HUDEP-2 (cell line): Measurements from ENCODE around the gene RCAN2.
A peak's percentile ranks its signal among the peaks of the same experiment; 100 is the strongest.

ENCODE experiments used
- DNase-seq, 76 experiments: peaks; one replicate each; lab custom pipeline; 2025; ENCODE audit not compliant: unreplicated experiment in 76 of 76; lab: John Stamatoyannopoulos, UW

RCAN2 gene

DNA sequence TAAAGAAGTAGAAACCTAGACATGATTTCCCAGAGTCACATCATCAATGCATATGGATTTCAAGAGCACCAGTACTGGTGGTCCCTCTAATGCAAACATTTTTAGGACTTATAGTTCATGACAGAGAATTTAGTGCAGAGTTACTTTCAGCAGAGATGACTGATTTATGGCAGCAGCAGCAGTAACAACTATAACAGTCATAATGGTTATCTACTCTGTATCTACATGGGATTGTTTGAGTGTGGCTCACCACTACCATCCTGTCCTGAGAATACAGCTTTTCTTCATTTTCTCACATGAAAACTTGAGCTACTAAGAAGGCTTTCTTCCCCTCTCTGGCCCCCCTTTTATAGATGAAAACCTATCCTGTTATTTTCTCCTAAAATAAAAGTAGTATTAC, 192.0 kb downstream of the RCAN2 start:
- no peak for DNase-seq

DNA sequence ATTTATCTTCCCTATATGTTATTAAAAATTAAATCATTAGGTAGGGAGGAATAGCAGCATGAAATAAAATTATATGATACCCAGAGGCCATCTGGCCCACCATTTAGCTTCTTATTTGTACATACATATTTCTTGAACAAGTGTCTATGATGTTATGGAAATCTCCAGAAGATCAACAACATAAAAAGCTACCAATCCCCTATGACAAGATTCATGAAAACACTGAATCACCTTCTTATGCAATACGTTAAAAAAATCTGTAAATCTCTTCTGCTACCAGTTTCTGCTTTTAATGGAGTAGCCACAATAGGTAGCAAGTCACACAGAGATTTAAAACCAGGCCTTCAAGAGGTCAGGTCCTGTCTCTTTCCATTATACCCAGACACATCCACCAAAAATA, 194.7 kb downstream of the RCAN2 start:
- no peak for DNase-seq

DNA sequence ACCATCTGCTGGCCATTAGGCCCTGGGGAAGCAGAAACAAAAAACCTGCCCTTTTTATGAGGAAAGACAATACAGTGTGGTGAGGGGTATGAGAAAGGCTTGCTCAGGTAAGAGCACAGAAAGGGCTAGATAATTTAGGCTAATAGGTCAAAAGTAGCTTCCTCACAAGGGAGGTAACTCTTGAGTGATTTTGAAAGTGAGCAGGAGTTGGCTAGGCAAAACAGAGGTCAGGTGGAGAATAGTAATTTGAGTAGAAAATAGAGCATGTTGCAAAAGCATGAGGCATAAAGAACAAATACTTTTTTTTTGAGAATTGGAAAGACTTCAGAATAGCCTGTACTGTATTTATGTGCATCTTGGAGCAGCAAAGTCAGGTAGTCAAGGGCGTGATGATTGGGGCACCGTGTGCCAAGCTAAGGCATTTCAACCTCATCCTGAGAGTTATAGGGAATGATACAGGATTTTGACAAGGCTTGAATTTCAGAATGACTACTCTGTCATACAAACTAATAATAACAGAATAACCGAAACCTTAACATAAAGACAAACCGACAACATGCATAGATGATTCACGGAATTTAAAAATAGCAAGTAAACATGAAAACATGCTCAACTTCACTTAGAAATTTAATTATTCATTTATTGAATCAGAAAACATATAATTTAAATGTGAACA, 197.5 kb downstream of the RCAN2 start:
- DNase-seq = no peak

DNA sequence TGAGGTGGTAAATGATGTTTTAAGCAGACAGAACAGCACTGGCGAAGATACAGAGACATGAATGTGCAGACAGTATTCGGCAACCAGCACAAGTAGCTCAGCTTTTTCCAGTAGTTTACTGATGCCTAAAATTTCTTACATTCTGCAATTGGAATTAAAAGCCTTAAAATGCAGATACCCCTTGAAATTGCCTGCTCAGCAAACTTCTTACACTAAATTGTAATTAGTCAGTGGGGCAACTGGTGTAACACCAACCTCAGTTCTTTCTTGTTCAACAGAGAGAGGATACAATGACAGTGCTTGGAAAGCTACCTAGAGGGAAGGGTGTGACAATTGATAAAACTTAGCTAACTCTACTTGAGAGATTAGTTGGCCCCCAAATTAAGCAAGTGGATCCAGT, 199.4 kb downstream of the RCAN2 start:
- no peak for DNase-seq

DNA sequence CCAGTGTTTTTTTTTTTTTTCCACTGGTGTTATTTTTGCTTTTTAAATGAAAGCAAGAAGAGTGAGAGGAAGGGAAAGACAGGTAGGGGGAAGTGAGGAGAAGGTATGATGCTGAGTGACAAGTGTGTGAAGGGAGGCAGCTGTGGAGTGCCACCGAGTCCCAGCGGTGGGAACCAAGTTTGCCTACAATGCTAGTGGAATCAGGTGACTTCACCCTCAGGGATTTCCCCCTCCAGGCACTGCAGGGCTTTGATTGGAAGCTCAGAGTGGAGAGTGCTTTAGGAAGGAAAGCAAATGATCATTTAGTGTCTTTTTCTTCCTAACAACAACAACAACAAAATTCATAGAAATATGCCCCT, 200.0 kb downstream of the RCAN2 start:
- no peak for DNase-seq

DNA sequence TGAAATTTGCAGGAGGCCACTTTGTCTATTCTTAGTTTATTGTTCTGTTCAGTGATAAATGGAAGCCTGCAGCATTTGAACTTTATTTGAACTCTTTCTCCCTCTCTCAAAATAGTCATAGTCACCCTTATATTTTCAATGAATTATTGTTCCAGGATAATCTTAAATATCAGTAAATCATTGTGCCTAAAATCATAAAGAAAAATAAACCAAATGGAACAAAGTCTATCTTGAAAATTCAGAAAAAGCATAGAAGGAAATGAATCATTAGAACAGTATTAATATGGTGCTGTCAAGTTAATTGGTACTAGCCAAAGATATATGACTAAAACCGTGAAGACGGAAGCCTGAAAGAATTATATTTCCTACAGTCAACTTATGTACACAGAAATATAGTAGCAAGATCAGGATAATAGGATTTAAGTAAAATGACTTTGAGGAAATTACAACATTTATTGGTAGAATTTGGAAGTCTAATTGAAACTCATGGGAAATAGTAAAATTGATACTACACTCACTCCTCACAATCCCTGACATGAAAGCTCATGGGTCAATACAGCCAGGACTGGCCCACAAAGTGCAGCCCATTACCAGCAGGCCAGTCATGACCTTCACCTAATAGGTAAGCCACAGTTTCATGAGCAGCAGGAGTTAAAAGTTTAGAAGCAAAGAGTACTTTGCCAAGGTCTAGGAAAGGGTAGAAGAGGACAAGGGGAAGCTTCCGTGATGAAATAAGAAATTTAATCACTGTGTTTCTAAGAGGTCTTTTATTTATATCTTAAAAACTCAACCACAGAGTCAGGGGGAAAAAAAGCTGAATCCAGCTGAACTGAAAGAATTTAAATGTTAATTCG, 200.6 kb downstream of the RCAN2 start:
- no peak for DNase-seq

DNA sequence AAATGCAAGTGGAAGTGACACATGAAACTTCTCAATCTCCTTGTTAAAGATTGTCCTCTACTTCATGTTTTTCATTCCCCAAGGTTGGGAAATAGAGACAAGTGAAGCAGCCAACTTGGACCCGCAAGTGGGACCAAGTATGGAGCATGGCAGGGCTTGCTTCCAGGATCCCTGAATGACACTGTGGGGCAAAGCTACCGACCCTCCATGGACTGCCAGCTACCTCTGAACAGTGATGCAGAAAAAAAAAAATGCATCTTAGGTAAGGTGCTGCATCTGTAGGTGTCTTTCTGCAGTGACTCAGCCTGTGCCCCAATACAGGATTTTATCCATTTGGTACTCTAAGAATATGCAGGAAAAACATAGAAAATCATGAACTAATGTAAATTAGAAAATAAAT, 201.4 kb downstream of the RCAN2 start:
- DNase-seq = no peak

DNA sequence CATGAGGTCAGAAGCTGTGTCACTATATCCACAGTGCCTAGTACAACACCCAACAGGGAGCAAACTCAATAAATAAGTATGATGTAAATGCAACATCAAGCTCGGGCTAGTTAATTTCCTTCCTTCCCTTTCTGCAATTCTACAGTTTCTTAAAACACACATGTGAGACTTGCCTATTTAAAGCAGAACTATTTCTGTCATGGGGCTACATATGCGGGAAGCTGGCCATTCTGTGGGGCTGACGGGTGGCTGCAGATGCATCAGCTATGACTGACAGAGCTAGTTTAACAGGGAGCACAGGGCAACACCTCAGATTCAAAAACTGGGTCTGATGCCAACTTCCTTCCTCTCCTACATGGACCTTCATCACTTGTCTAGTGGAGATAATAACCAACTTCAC, 202.4 kb downstream of the RCAN2 start:
- no peak for DNase-seq

DNA sequence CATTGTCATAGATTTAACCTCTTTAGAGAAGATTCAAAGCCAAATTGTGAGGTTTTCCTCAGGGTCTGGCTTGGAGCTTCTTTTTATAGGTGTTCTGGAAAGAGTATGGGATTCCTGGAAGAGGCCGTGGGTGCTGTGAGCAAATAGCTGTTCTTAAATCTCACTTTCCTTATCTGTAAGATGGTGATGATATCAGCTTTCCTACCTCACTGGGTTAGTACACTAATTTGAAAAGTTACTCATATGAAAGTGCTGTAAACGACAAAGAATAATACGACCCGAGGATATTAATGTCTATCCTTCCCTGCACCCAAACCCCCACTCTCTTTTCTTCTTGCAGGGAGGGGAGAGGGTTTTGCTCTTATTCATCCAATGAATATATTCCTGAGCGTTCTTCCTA, 203.6 kb downstream of the RCAN2 start:
- no peak for DNase-seq

DNA sequence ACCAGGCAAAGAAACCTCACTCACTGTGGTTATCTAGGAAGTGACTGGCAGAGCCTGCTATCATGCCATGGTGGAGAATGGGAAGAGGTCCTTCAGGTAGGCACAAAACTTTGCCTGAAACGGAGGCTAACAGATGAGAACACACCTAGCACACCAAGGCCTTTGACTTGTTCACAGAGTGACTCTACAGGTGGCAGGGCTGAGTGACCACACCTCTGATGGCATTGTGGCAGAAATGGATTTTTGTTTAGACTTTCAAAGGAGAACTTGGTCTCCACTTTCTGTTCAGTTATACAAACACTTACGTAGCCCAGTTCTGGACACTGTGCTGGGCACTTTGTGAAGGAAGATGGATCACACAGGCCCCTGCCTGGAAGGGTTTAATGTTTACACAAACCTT, 204.2 kb downstream of the RCAN2 start:
- no peak for DNase-seq

DNA sequence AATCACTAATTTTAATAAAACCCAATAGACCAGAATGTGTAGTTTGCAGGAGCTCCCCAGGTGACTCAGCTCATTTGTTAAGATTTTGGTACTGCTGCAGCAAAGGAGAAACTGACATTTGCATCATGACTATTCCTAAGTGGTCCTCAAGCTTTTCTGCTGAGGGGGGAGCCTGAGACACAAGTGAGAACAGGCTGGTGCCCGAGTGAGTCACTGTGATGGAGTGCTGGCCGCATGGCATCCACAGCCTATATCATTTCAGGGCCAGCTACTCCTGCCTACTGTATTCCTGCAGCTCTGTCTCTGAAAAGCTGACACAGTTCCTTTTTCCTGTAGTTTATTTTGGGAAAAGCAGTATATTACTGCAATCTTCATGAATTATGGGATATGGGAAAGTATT, 206.8 kb downstream of the RCAN2 start:
- no peak for DNase-seq

DNA sequence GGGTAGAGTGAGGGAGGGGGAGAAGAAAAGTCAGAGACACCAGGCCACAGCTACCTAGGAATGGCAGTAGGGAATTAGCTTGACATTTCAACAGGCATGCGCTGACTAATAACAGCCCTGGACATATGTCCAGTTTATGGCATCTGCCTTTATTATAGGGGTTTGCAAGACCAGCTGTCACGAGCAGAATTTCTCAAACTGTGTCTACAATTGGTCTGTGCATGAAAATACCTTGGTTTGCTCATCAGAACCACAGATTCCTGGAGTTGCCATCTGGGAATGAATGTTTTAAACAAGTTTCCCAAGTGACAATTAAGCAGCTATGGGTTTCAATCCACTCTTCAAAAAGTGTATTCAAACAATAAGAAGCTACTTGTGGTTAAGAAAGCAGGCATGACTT, 210.1 kb downstream of the RCAN2 start:
- no peak for DNase-seq

DNA sequence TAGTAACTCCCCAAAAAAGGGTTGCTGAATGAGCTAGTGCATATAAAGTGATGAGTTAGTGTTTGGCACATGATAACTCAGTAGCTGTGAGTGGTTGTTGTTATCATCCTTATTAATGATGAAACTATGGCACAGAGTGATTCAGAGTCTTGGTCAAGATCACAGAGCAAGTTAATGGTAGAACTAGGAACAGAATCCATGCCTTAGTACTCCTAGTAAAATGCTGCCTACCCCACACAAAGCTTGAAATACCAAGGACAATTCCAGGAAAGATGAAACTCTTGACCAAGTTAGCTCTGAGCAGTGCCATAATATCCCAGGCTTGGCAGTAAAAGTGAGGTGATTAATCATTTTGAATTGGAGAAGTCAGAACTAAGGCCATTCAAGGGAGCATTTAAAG, 211.4 kb downstream of the RCAN2 start:
- no peak for DNase-seq

DNA sequence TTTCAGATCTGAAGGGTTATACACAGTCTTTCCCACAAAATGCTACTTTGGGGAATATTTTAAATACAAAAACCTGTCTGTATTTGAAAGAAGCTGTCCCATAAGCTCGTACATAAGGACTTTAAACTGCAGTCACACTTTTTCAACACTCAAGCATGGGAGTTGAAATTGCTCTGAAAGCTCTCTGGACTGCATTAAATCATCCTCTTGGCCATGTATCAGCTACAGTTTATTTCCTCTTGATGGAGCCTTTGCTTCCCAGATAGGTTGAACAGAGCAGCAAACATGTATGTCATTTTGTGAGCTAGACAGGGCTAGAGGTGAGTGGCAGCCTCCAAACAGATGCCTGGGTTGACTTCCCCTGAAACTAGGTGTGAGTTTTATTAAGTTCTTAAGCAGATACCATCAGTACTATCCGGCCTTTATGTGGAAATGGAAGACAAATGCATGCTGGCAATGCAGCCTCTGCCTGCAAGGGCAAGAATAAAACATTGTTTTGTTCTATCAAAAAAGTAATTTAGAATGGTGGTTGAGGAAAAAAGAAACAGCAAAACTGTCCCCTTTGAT, 214.6 kb downstream of the RCAN2 start:
- DNase-seq = no peak

DNA sequence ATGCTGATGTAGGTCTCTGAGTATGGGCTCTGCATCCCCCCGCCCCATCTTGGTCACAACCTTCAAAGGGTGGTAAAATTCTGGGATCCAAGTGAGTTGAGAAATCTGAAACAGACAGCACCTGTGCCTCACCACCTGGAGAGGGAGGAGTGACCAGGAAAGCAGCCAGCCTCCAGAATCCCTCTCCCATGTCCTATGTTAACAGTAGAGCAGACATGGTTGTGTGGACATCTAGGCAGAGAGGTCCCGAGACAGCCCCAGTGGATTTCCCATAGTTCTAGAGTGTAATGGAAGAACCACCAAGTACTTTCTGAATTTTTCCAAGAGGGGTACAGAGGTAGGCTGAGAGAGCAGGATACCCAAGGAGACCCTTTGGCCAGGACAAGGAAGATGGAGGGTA, 216.7 kb downstream of the RCAN2 start:
- no peak for DNase-seq

DNA sequence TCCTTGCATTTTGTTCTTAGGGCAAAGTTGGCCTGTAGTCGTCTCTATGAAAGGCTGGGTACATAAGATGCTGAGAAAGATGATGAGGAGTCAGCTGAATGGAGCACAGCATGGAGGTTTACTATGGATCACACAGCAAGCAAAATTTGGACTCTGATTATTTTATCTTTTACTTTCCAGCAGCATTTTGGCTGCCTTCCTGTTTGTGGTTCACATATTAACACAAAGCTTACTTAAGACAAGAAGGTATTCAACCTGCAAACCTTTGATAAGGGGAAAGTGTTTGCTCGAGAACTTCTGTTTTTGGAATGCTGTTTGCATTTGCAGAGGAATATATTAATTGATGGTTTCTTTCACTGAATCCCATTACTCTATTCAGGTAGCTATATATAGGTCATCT, 217.3 kb downstream of the RCAN2 start:
- DNase-seq = peak in 10 of 76 experiments; percentile 8 to 50 (median 38)

DNA sequence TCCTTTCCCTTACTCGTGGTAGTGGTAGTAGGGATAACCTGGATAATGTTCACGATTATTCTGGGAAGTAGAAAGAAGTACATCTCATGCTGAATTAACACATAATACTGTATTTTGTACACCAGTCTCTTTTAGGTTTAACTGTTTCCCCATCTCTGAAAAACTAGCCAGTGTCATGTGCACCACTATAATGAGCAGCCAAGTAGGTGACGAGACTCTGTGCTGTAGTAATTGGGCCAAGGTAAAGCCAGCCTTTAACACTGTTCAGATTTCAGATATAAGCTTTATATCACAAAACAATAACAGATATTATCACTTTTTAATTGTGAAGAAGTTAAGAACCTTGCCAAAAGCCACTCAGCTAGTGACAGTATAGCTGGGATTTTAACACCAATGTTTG, 219.5 kb downstream of the RCAN2 start:
- DNase-seq = no peak

DNA sequence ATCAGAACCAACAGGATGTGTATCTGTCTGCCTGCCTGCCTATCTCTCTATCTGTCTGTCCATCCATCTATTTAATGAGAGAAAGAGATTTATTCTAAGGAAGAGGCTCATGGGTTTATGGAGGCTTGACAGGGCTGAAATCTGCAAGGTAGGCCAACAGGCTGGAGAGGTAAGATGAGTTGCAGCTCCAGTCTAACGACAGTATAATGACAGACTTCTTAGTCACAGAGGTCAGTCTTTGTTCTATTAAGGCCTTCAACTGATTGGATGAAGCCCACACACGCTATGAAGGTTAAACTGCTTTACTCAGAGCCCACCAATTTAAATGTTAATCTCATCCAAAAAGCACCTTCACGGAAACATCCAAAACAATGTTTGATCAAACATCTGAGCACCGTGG, 220.1 kb downstream of the RCAN2 start:
- no peak for DNase-seq

DNA sequence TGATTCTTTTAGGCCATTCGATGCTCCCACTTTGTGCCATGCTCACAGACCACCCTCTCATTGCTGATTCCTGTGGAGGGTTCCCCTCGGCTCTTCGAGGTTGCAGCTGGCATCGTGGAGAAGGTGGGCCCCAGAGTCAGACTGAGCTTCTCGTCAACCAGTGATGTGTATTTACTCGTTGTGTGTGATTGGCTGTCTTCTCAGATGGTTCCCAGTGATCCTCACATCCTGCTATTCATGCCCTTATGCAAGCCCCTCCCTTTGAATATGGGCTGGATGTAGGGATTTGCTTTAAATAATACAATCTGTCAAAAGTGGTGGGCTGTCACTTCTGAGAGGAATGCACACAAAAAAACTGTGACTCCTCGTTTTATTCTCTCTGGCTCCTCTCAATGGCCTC, 220.9 kb downstream of the RCAN2 start:
- DNase-seq = no peak

DNA sequence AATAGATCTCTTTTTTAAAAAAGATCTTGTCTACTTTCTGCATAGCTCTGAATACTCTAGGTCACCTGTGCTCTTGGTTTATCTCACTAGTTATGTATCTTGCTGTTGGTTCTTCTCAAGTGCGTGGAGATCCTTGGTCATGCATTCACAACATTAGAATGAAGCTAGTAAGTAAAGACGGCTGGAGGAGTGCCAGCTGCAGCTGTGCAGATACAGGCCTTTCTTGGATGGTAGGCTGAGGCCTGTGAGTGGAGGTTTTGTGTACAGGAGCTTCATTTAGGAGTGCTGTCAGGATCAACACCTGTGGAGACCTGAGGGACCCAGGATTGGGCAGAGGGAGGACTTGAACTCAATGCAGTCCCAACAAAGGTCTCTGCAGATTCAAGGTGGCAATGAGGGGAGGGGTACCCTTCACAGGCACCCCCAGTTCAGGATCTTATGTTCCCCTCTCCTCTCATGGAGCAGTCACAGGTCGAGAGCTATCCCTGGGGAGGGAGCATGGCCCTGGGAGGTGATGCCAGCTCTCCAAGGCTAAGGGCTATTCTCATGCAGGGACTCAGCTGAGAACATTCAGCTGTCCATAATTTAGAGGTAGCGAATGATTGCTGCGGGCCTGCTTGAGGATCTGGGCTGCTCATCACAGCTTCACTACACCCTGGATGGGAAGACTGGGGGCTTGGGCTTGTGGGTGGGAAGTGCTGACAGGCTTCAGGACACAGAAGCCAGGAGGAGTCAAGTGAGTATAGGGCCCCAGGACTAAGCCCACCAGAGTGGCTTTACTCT, 221.6 kb downstream of the RCAN2 start:
- no peak for DNase-seq

DNA sequence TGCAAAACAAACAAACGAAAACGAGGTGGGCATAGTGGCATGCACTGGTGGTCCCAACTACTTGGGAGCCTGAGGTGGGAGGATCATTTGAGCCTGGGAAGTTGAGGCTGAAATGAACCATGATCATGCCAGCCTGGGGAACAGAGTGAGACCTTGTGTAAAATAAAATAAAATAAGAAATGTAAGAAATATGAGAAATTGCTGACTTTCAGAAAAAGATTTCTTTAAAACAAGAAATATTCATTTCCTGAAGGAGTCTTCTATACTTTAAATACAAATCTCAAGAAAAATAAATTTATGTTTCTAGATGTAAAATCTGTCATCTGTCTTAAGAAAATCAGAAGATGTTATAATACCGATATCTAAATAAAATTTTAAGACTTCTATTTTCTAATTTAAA, 223.7 kb downstream of the RCAN2 start:
- no peak for DNase-seq
